ENCODE measurements around the gene DKK2. TPM values are rescaled to one million over a fixed set of nuclear protein-coding genes. Genes with fewer than 3 reads are reported as not detected.

Gene DKK2
- total RNA-seq, 3 donors from 2014 or later, result 0.36 to 4.3 TPM; not detected in 1

GRCh38 chr4:107034996-107035818 lies 906 bp downstream of the DKK2 start:
- no peak for ATAC-seq

GRCh38 chr4:107034091-107034995 lies 1.8 kb downstream of the DKK2 start:
- peak in 1 of 3 donors; percentile 23 for DNase-seq
- TF ChIP-seq CTCF (IDR thresholded peaks at IDR 0.05), result no peak
- H3K36me3 ChIP-seq (ENCODE audit: low read depth), result no peaks in the 10 kb centered on the region
- no peaks in the 10 kb centered on the region for H3K4me1 ChIP-seq (ENCODE audit: low read depth)
- H3K4me3 ChIP-seq, result no peak overlapping the region
- no peaks in the 10 kb centered on the region for H3K9me3 ChIP-seq
- no peak for ATAC-seq
- intact Hi-C loops (cut with DNase I, micrococcal nuclease), result no loop called here

More at GRCh38 chr4:107034996-107035818, 906 bp downstream of the DKK2 start:
- Histone ChIP-seq H3K4me3 (no peak overlapping the region), H3K4me1 (ENCODE audit: low read depth) (no peaks in the 10 kb centered on the region), H3K9me3 (no peaks in the 10 kb centered on the region), H3K36me3 (ENCODE audit: low read depth) (no peaks in the 10 kb centered on the region)
- peak in 2 of 3 donors; percentile 14 to 31 for DNase-seq
- intact Hi-C loops (cut with DNase I, micrococcal nuclease), result no loop called here
- TF ChIP-seq CTCF (IDR thresholded peaks at IDR 0.05), result no peak

GRCh38 chr4:107027379-107027778 lies 8.7 kb downstream of the DKK2 start:
- DNase-seq (no peak), ATAC-seq (no peak)
- Histone ChIP-seq H3K36me3 (ENCODE audit: low read depth) (no peaks in the 10 kb centered on the region), H3K9me3 (no peaks in the 10 kb centered on the region), H3K4me3 (no peak overlapping the region), H3K4me1 (ENCODE audit: low read depth) (no peaks in the 10 kb centered on the region)
- intact Hi-C loops (cut with DNase I, micrococcal nuclease), result no loop called here
- no peak for TF ChIP-seq CTCF (IDR thresholded peaks at IDR 0.05)

- ATAC-seq (no peak), DNase-seq (no peak)
- no peak for TF ChIP-seq CTCF (IDR thresholded peaks at IDR 0.05)
- no peak overlapping the region for H3K4me3 ChIP-seq
- intact Hi-C loops (cut with DNase I, micrococcal nuclease), result no loop called here
- H3K4me1 ChIP-seq (ENCODE audit: low read depth), result no peaks in the 10 kb centered on the region
- no peaks in the 10 kb centered on the region for H3K9me3 ChIP-seq
- no peaks in the 10 kb centered on the region for H3K36me3 ChIP-seq (ENCODE audit: low read depth)
Observed at GRCh38 chr4:107018344-107018735, 17.8 kb downstream of the DKK2 start.

- TF ChIP-seq CTCF (IDR thresholded peaks at IDR 0.05), result no peak
- Histone ChIP-seq H3K36me3 (ENCODE audit: low read depth) (no peaks in the 10 kb centered on the region), H3K4me1 (ENCODE audit: low read depth) (no peaks in the 10 kb centered on the region), H3K4me3 (no peak overlapping the region), H3K9me3 (no peaks in the 10 kb centered on the region)
- ATAC-seq (no peak), DNase-seq (no peak)
- intact Hi-C loops (cut with DNase I, micrococcal nuclease), result no loop called here
Observed at GRCh38 chr4:107017443-107018343, 18.4 kb downstream of the DKK2 start.

All from mucosa of descending colon (tissue), 3 donors.